Keratinocyte (primary cell): ENCODE data around the gene CIB4. TPM values are rescaled to one million over a fixed set of nuclear protein-coding genes. Genes with fewer than 3 reads are reported as not detected.
A peak's percentile ranks its signal among the peaks of the same experiment; 100 is the strongest.

Source experiments
- DNase-seq: peaks from one replicate; pipeline ENCODE4 v3.0.0-alpha.2; 2011; ENCODE audit warnings: low read depth, missing footprints, low spot score
- FAIRE-seq: peaks from 2 replicates; lab custom pipeline; 2011; peaks lifted over from hg19 to GRCh38; lab: Jason Lieb, UNC
- H2AFZ ChIP-seq: 2 replicates; pipeline ENCODE4 v1.6.0; 2012; ENCODE audit warnings: low read length, control low read depth, inconsistent platforms; ENCODE audit not compliant: control insufficient read depth
- H3K27ac ChIP-seq: 2 replicates; pipeline ENCODE4 v1.5.1; 2011; ENCODE audit warnings: low read length; ENCODE audit not compliant: control insufficient read depth, insufficient read depth
- H3K27me3 ChIP-seq: 3 replicates; pipeline ENCODE4 v1.6.0; 2011; ENCODE audit warnings: low read length; ENCODE audit not compliant: control insufficient read depth, insufficient read depth; ENCODE audit errors: extremely low read depth
- H3K36me3 ChIP-seq, 2 experiments: 2 replicates in 1 of 2; 3 replicates in 1 of 2; pipeline ENCODE4 v1.5.1; 2011; ENCODE audit warnings: low read length in 2 of 2, mild to moderate bottlenecking in 1 of 2; ENCODE audit not compliant: control insufficient read depth in 2 of 2, insufficient read depth in 2 of 2; ENCODE audit errors: extremely low read depth in 1 of 2
- H3K4me1 ChIP-seq: 3 replicates; pipeline ENCODE4 v1.5.1; 2011; ENCODE audit warnings: low read length; ENCODE audit not compliant: control insufficient read depth, insufficient read depth; ENCODE audit errors: extremely low read depth
- H3K4me2 ChIP-seq: 3 replicates; pipeline ENCODE4 v1.6.0; 2011; ENCODE audit warnings: low read depth, low read length; ENCODE audit not compliant: control insufficient read depth, insufficient read depth; ENCODE audit errors: extremely low read depth
- H3K4me3 ChIP-seq, 3 experiments: fragments of 200-600 bp in 1 of 3; sonication (generic) in 1 of 3; 2 replicates in 2 of 3; 3 replicates in 1 of 3; pipeline ENCODE4 v1.5.1; 2011 to 2016; ENCODE audit warnings: low read length in 3 of 3, mild to moderate bottlenecking in 3 of 3, control low read depth in 2 of 3, inconsistent platforms in 1 of 3, low read depth in 1 of 3, mixed read lengths in 1 of 3, mixed run types in 1 of 3, moderate library complexity in 1 of 3; ENCODE audit not compliant: control insufficient read depth in 2 of 3, insufficient read depth in 2 of 3; ENCODE audit errors: extremely low read depth in 1 of 3
- H3K79me2 ChIP-seq: 2 replicates; pipeline ENCODE4 v1.6.0; 2012; ENCODE audit warnings: low read length; ENCODE audit not compliant: control insufficient read depth, insufficient read depth
- H3K9ac ChIP-seq: 3 replicates; pipeline ENCODE4 v1.6.0; 2011; ENCODE audit warnings: low read length; ENCODE audit not compliant: control insufficient read depth, insufficient read depth; ENCODE audit errors: extremely low read depth
- H3K9me1 ChIP-seq: 3 replicates; pipeline ENCODE4 v1.6.0; 2011; ENCODE audit warnings: low read length; ENCODE audit not compliant: control insufficient read depth, insufficient read depth; ENCODE audit errors: extremely low read depth
- H3K9me3 ChIP-seq: 2 replicates; pipeline ENCODE4 v1.5.1; 2012; ENCODE audit warnings: low read depth, low read length; ENCODE audit not compliant: control insufficient read depth
- H4K20me1 ChIP-seq: 3 replicates; pipeline ENCODE4 v1.6.0; 2011; ENCODE audit warnings: low read length; ENCODE audit not compliant: control insufficient read depth, insufficient read depth; ENCODE audit errors: extremely low read depth
- CTCF ChIP-seq, 3 experiments: IDR thresholded peaks in 1 of 3; conservative IDR thresholded peaks in 1 of 3; optimal IDR thresholded peaks in 1 of 3; 2 replicates in 2 of 3; 3 replicates in 1 of 3; pipeline versions ENCODE3 to v1.5.1; 2011; ENCODE audit warnings: low read length in 3 of 3, mild to moderate bottlenecking in 3 of 3, moderate library complexity in 2 of 3, control low read depth in 1 of 3, inconsistent platforms in 1 of 3; ENCODE audit not compliant: insufficient read depth in 2 of 3; ENCODE audit errors: extremely low read depth in 1 of 3
- EZH2 ChIP-seq: IDR thresholded peaks from one replicate; pipeline ENCODE4 v1.6.1; 2012; ENCODE audit warnings: inconsistent platforms, mild to moderate bottlenecking, low read length, moderate library complexity
- dilution Hi-C: fragments of 300-500 bp; cut with MboI; formaldehyde crosslinking; loops from one replicate; pipeline ENCODE4 v1.7.0; 2020; ENCODE audit warnings: low sequenced_read_pairs; ENCODE audit not compliant: extremely low pct_ligation_motif_present
- polyA plus RNA-seq, 5 experiments: library from polyadenylated mRNA; depleted of rRNA in 3 of 5; stranded (reverse) in 3 of 5; stranded (forward) in 1 of 5; unstranded in 1 of 5; fragments of >200 nt; gene quantifications; 1 replicate in 1 of 5; 2 replicates in 3 of 5; 3 replicates in 1 of 5; pipeline versions ENCODE4 v1.2.1 to v1.2.3, GENCODE V29; 2011 to 2012; ENCODE audit warnings: missing spikeins in 2 of 5, low read depth in 1 of 5, low replicate concordance in 1 of 5

Gene CIB4
- polyA plus RNA-seq, 1 donor (not counting 4 experiments of a cell fraction or from before 2014, with no cell fraction given): not detected

GRCh38 chr2:26563686-26564085 lies 77.5 kb downstream of the CIB4 start:
- no peaks in the 10 kb centered on the region for H3K79me2 ChIP-seq
- dilution Hi-C loops: no loop called here
- H3K4me2 ChIP-seq: no peak overlapping the region
- no peak overlapping the region for H3K4me3 ChIP-seq
- FAIRE-seq (no peak), DNase-seq (no peak)
- no peak overlapping the region for H2AFZ ChIP-seq
- H3K9me3 ChIP-seq: no peaks in the 10 kb centered on the region
- H3K27me3 ChIP-seq: peaks cover 66% of the 10 kb centered on the region
- no peak overlapping the region for H3K27ac ChIP-seq
- no peaks in the 10 kb centered on the region for H3K9me1 ChIP-seq
- no peaks in the 10 kb centered on the region for H3K36me3 ChIP-seq
- no peak overlapping the region for H3K9ac ChIP-seq
- TF ChIP-seq CTCF (optimal IDR thresholded peaks at IDR 0.05 in 1 of 3, IDR thresholded peaks at IDR 0.05 in 1 of 3, conservative IDR thresholded peaks at IDR 0.05 in 1 of 3; ENCODE audit: extremely low read depth in 1 of 3, insufficient read depth in 2 of 3, low read length in 3 of 3) (no peak), EZH2 (no peak)
- H3K4me1 ChIP-seq: peaks cover 8% of the 10 kb centered on the region
- no peaks in the 10 kb centered on the region for H4K20me1 ChIP-seq

- Histone ChIP-seq H3K27me3 (peaks cover 71% of the 10 kb centered on the region), H3K27ac (no peak overlapping the region), H3K4me3 (peak overlapping the region; percentile 13 to 54 (median 26)), H3K4me2 (peak overlapping the region; percentile 76), H3K79me2 (no peaks in the 10 kb centered on the region), H3K4me1 (peaks cover 8% of the 10 kb centered on the region), H2AFZ (peak overlapping the region; percentile 47), H3K36me3 (no peaks in the 10 kb centered on the region), H4K20me1 (no peaks in the 10 kb centered on the region), H3K9ac (peak overlapping the region; percentile 3), H3K9me1 (no peaks in the 10 kb centered on the region), H3K9me3 (no peaks in the 10 kb centered on the region)
- FAIRE-seq (peak; percentile 73), DNase-seq (no peak)
- dilution Hi-C loops: no loop called here
- TF ChIP-seq EZH2: peak; percentile 42
- TF ChIP-seq CTCF (optimal IDR thresholded peaks at IDR 0.05 in 1 of 3, IDR thresholded peaks at IDR 0.05 in 1 of 3, conservative IDR thresholded peaks at IDR 0.05 in 1 of 3; ENCODE audit: extremely low read depth in 1 of 3, insufficient read depth in 2 of 3, low read length in 3 of 3): no peak
Observed at GRCh38 chr2:26562811-26563645, 78.1 kb downstream of the CIB4 start.
